Measurements from ENCODE around the gene TPPP2. TPM values are rescaled to one million over a fixed set of nuclear protein-coding genes. Genes with fewer than 3 reads are reported as not detected.

Gene TPPP2
- total and polyA plus RNA-seq, 10 of the 15 experiments (the other 5 are each of a cell fraction or from before 2014, with no cell fraction given): not detected

GRCh38 chr14:21043974-21044618 is 14.1 kb downstream of the TPPP2 start (continued):
- no peak for TF ChIP-seq EZH2 (IDR thresholded peaks at IDR 0.05; ENCODE audit: borderline replicate concordance, control insufficient read depth, low read depth, low read length)

- H2AFZ ChIP-seq (ENCODE audit: control insufficient read depth, low read depth, low read length): no peak overlapping the region
- TF ChIP-seq ZBTB40 (IDR thresholded peaks at IDR 0.05; ENCODE audit: borderline replicate concordance) (no peak), IKZF1 (conservative IDR thresholded peaks at IDR 0.05) (no peak), MTA3 (IDR thresholded peaks at IDR 0.05; ENCODE audit: borderline replicate concordance, low read length) (no peak)
- TF ChIP-seq, protein P1, sequence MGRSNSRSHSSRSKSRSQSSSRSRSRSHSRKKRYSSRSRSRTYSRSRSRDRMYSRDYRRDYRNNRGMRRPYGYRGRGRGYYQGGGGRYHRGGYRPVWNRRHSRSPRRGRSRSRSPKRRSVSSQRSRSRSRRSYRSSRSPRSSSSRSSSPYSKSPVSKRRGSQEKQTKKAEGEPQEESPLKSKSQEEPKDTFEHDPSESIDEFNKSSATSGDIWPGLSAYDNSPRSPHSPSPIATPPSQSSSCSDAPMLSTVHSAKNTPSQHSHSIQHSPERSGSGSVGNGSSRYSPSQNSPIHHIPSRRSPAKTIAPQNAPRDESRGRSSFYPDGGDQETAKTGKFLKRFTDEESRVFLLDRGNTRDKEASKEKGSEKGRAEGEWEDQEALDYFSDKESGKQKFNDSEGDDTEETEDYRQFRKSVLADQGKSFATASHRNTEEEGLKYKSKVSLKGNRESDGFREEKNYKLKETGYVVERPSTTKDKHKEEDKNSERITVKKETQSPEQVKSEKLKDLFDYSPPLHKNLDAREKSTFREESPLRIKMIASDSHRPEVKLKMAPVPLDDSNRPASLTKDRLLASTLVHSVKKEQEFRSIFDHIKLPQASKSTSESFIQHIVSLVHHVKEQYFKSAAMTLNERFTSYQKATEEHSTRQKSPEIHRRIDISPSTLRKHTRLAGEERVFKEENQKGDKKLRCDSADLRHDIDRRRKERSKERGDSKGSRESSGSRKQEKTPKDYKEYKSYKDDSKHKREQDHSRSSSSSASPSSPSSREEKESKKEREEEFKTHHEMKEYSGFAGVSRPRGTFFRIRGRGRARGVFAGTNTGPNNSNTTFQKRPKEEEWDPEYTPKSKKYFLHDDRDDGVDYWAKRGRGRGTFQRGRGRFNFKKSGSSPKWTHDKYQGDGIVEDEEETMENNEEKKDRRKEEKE (IDR thresholded peaks at IDR 0.05): no peak
- H3K27me3 ChIP-seq (replicated peaks in 1 of 2; ENCODE audit: control insufficient read depth in 2 of 2, insufficient read depth in 2 of 2, low read length in 1 of 2): peaks cover 0 to 11% of the 10 kb centered on the region in 2 experiments; a peak in 2 of 4 replicates
- FAIRE-seq (no peak), ATAC-seq (no peak), DNase-seq (ENCODE audit: low read depth, low spot score) (no peak)
- in situ Hi-C loops (cut with MboI) (no loop called here), intact Hi-C loops (cut with micrococcal nuclease; ENCODE audit: unreplicated experiment) (no loop called here)
- H3K4me3 ChIP-seq: no peak overlapping the region
- H3K4me1 ChIP-seq (ENCODE audit: control insufficient read depth, insufficient read depth, low read length): no peaks in the 10 kb centered on the region
- ChIA-PET RAD21 (ENCODE audit: unreplicated experiment) (interaction anchor here (1.8 kb wide), 1 partner anchor 24 kb away, joined by 4 read pairs; no protein-coding TSS in a partner anchor), SMC1A (ENCODE audit: uncharacterized antibody, unreplicated experiment) (interaction anchor here (1.2 to 2.0 kb wide), 3 partner anchors 21 to 41 kb away, joined by 3 to 17 read pairs (median 4); no protein-coding TSS in a partner anchor), CTCF (interaction anchor here (1.5 to 3.2 kb wide), 4 partner anchors 13 to 57 kb away, joined by 3 to 22 read pairs (median 4); no protein-coding TSS in a partner anchor), POLR2A (interaction anchor here (1.2 kb wide), 1 partner anchor 32 kb away, joined by 4 read pairs; no protein-coding TSS in a partner anchor)
- no peak overlapping the region for H3K27ac ChIP-seq (ENCODE audit: control insufficient read depth, insufficient read depth)
- no peaks in the 10 kb centered on the region for H3K36me3 ChIP-seq (ENCODE audit: control insufficient read depth in 2 of 2, insufficient read depth in 2 of 2, low read length in 1 of 2)
- no peak overlapping the region for H3K4me2 ChIP-seq (ENCODE audit: control insufficient read depth, insufficient read depth)
- H3K79me2 ChIP-seq (ENCODE audit: control insufficient read depth, insufficient read depth, low read length): no peaks in the 10 kb centered on the region
- no TSS peak for BruUV-seq (replicated peaks)
- H3K9me3 ChIP-seq (replicated peaks; ENCODE audit: control insufficient read depth, insufficient read depth, low read length): no peaks in the 10 kb centered on the region
- H3K9ac ChIP-seq (ENCODE audit: control insufficient read depth, insufficient read depth, low read length): no peak overlapping the region
- 0% methylated on average over 2 of the region's 2 CpGs for WGBS (ENCODE audit: insufficient coverage, insufficient replicate concordance, low lambda C conversion rate, missing lambda C conversion rate)
- no peaks in the 10 kb centered on the region; the same call in 1 of the 2 replicates for H4K20me1 ChIP-seq (ENCODE audit: control insufficient read depth, insufficient read depth)
Observed at GRCh38 chr14:21047378-21047781, 17.4 kb downstream of the TPPP2 start.

Data from GM12878 (cell line).